ENCODE results near the gene HS6ST1. TPM values are rescaled to one million over a fixed set of nuclear protein-coding genes. Genes with fewer than 3 reads are reported as not detected.

HS6ST1 gene
- total and polyA plus RNA-seq, 4 donors, result 17.9 to 31.9 (median 25.4) TPM

DNA sequence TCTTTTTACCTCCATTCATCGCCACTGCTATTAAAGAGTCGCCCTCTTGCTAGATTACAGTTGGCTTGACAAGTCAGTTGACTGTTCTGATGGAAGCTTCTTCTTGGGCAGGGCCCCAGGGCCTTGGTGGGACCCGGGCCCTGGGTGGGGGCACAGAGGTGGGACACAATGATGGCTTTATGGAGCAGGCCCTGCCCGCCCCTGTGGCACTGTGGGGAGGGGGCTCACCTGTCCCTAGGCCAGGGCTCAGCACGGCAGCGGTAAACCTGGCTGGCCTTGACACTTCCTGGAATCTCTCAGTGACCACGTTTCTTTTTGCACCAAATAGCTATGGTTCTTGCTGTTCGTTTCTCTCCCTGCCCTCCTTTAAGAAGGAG lies 4.9 kb upstream of the HS6ST1 start (continued):
- TF ChIP-seq, protein P1, sequence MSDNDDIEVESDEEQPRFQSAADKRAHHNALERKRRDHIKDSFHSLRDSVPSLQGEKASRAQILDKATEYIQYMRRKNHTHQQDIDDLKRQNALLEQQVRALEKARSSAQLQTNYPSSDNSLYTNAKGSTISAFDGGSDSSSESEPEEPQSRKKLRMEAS (IDR thresholded peaks at IDR 0.05), result no peak

DNA sequence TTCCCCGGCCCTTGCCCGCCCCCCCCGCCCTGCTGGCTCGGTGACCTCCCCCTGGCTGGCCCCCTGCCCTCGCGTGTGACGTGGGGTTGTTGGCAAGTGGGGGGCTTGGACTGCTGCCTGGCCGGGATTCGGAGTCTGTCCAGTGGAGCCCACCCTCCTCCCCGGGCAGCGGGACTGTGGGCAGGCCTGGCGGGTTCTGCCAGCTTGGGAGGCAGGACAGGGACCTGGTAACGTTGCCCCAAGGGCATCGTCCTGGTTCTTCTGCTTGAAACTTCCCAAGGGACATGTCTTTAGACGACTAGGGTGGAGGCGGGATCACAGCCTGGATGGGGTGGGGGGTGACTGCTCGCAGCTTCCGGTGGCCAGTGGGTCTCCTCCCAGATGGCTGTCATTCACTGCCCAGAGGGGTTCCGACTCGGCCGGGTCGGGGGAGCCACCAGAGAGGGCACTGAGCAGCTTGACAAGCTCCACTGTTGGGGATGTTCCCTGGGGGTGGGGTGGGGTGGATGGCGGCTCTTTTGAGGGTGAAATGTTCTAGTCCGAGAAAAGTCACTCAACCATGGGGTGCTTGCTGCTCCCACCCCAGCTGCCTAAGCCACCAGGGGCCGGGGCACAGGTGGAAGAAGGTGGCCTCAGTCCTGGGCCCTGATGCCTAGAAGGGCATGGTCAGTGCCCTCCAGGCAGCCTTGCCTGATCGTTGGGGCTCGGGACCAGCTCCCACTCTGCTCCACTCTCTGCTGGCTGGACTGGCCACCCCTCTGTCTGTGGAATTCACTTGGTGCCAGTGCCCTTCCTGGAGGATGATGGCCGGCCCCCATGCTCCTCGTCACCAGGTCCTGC lies 4.3 kb upstream of the HS6ST1 start:
- 74% methylated on average over 29 of the region's 29 CpGs for whole genome bisulfite sequencing
- H3K36me3 ChIP-seq (ENCODE audit: control insufficient read depth in 4 of 4, insufficient read depth in 3 of 4, low read depth in 1 of 4, low read length in 3 of 4), result no peaks in the 10 kb centered on the region
- peak overlapping the region in 1 of 3 donors; percentile 72 for H3K4me3 ChIP-seq (ENCODE audit: low read depth in 1 of 3, low read length in 3 of 3)
- no peak overlapping the region for H3K27ac ChIP-seq (ENCODE audit: low read depth in 1 of 2, low read length in 2 of 2)
- H3K4me1 ChIP-seq (ENCODE audit: control insufficient read depth in 4 of 4, insufficient read depth in 4 of 4, low read length in 3 of 4), result peaks cover 9 to 21% (median 14%) of the 10 kb centered on the region in 4 donors
- TF ChIP-seq, protein P2, sequence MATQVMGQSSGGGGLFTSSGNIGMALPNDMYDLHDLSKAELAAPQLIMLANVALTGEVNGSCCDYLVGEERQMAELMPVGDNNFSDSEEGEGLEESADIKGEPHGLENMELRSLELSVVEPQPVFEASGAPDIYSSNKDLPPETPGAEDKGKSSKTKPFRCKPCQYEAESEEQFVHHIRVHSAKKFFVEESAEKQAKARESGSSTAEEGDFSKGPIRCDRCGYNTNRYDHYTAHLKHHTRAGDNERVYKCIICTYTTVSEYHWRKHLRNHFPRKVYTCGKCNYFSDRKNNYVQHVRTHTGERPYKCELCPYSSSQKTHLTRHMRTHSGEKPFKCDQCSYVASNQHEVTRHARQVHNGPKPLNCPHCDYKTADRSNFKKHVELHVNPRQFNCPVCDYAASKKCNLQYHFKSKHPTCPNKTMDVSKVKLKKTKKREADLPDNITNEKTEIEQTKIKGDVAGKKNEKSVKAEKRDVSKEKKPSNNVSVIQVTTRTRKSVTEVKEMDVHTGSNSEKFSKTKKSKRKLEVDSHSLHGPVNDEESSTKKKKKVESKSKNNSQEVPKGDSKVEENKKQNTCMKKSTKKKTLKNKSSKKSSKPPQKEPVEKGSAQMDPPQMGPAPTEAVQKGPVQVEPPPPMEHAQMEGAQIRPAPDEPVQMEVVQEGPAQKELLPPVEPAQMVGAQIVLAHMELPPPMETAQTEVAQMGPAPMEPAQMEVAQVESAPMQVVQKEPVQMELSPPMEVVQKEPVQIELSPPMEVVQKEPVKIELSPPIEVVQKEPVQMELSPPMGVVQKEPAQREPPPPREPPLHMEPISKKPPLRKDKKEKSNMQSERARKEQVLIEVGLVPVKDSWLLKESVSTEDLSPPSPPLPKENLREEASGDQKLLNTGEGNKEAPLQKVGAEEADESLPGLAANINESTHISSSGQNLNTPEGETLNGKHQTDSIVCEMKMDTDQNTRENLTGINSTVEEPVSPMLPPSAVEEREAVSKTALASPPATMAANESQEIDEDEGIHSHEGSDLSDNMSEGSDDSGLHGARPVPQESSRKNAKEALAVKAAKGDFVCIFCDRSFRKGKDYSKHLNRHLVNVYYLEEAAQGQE (IDR thresholded peaks at IDR 0.05), result no peak
- no peak for TF ChIP-seq RAD21 (IDR thresholded peaks at IDR 0.05)
- no peak for TF ChIP-seq JUND (IDR thresholded peaks at IDR 0.05)
- TF ChIP-seq, protein P3, sequence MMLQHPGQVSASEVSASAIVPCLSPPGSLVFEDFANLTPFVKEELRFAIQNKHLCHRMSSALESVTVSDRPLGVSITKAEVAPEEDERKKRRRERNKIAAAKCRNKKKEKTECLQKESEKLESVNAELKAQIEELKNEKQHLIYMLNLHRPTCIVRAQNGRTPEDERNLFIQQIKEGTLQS (IDR thresholded peaks at IDR 0.05), result no peak
- H3K9me3 ChIP-seq (ENCODE audit: control insufficient read depth in 4 of 4, low read length in 3 of 4), result no peaks in the 10 kb centered on the region
- no peak for DNase-seq (ENCODE audit: low spot score)
- H3K27me3 ChIP-seq (ENCODE audit: control insufficient read depth in 4 of 4, insufficient read depth in 4 of 4, low read length in 3 of 4), result no peaks in the 10 kb centered on the region
- no peak overlapping the region for H3K9ac ChIP-seq (ENCODE audit: low read depth in 1 of 2, low read length in 2 of 2)

DNA sequence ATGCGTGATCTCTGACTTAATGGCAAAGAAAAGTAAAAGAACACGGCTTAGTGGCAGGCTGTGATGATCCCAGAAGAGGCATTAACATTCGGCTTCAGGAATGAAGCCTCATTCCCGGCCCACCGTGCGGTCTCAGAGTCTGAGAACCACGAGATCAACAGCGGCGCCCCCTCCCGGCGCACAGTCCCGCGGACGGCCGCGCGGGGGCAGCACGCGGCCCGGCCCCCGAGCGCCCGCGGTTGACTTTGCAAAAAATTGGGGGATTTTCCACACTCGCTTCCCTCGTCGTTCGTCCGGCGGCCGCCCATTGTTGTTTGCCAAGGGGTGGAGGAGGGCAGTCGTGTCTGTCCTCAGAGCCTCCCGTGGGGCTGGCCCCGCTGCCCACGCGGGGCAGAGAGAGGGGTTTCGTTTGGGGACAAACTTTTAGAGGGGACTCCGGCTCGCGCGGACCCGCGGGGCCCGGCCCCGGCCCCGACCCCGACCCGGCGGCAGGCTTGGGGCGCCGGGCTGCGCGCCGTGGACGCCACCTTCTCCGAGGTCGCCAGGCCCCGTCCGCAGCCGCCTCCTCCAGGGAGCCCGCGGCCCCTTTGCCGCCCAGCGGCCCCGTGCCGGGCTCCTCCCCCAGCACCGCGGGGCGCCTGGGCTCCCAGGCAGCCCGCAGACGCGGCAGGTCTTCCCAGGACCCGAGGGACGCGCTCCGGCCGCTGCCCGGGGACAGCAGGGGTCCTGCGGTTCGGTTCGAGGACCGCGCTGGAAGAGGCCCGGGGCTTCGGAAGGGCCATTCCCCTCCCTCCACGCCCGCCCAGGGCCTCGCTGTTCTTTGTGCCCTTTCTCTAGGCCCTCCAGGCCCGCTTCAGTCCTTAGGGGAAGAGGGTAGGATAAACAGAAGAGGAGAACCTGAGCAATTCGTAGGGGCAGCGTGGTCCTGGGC lies 3.4 kb upstream of the HS6ST1 start:
- Histone ChIP-seq H3K4me1 (ENCODE audit: control insufficient read depth in 4 of 4, insufficient read depth in 4 of 4, low read length in 3 of 4) (peaks cover 10 to 27% (median 17%) of the 10 kb centered on the region in 4 donors), H3K36me3 (ENCODE audit: control insufficient read depth in 4 of 4, insufficient read depth in 3 of 4, low read depth in 1 of 4, low read length in 3 of 4) (no peaks in the 10 kb centered on the region), H3K9me3 (ENCODE audit: control insufficient read depth in 4 of 4, low read length in 3 of 4) (no peaks in the 10 kb centered on the region), H3K9ac (ENCODE audit: low read depth in 1 of 2, low read length in 2 of 2) (peak overlapping the region; percentile 22 to 49), H3K27me3 (ENCODE audit: control insufficient read depth in 4 of 4, insufficient read depth in 4 of 4, low read length in 3 of 4) (no peaks in the 10 kb centered on the region), H3K27ac (ENCODE audit: low read depth in 1 of 2, low read length in 2 of 2) (peak overlapping the region in 1 of 2 donors; percentile 42), H3K4me3 (ENCODE audit: low read depth in 1 of 3, low read length in 3 of 3) (peak overlapping the region; percentile 18 to 72 (median 67))
- peak; percentile 84 for DNase-seq (ENCODE audit: low spot score)
- WGBS, result 4% methylated on average over 91 of the region's 91 CpGs
- no peak for TF ChIP-seq EGR1 (IDR thresholded peaks at IDR 0.05; ENCODE audit: low read depth in 2 of 2)
- TF ChIP-seq, protein P4, sequence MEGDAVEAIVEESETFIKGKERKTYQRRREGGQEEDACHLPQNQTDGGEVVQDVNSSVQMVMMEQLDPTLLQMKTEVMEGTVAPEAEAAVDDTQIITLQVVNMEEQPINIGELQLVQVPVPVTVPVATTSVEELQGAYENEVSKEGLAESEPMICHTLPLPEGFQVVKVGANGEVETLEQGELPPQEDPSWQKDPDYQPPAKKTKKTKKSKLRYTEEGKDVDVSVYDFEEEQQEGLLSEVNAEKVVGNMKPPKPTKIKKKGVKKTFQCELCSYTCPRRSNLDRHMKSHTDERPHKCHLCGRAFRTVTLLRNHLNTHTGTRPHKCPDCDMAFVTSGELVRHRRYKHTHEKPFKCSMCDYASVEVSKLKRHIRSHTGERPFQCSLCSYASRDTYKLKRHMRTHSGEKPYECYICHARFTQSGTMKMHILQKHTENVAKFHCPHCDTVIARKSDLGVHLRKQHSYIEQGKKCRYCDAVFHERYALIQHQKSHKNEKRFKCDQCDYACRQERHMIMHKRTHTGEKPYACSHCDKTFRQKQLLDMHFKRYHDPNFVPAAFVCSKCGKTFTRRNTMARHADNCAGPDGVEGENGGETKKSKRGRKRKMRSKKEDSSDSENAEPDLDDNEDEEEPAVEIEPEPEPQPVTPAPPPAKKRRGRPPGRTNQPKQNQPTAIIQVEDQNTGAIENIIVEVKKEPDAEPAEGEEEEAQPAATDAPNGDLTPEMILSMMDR (IDR thresholded peaks at IDR 0.05; ENCODE audit: low read depth, low read length, missing input control), result peak; percentile 98
- TF ChIP-seq YY1 (IDR thresholded peaks at IDR 0.05), result no peak
- peak; percentile 66 to 74 for TF ChIP-seq RAD21 (IDR thresholded peaks at IDR 0.05)
- TF ChIP-seq TAF1 (conservative IDR thresholded peaks at IDR 0.05), result peak; percentile 53
